ENCODE measurements around the gene PDZRN3. TPM values are rescaled to one million over a fixed set of nuclear protein-coding genes. Genes with fewer than 3 reads are reported as not detected.

PDZRN3 gene
- total RNA-seq, 2 experiments from 2014 or later = not detected

GRCh38 chr3:73626106-73626505 is 1.4 kb upstream of the PDZRN3 start:
- no peaks in the 10 kb centered on the region for H3K36me3 Mint-ChIP-seq (ENCODE audit: low read depth)
- CTCF ChIA-PET = interaction anchor here (1.6 kb wide), 1 partner anchor 11 kb away, joined by 3 read pairs; no protein-coding TSS in a partner anchor

GRCh38 chr3:73624017-73624820 is 522 bp downstream of the PDZRN3 start:
- ChIA-PET POLR2A (no interaction called here), CTCF (no interaction called here)
- TF ChIP-seq CTCF (IDR thresholded peaks at IDR 0.05) = no peak
- H3K27me3 Mint-ChIP-seq = peaks cover 14% of the 10 kb centered on the region
- ATAC-seq (no peak), DNase-seq (no peak)
- intact Hi-C loops (cut with micrococcal nuclease) = no loop called here
- H3K4me3 Mint-ChIP-seq = no peak overlapping the region
- no peaks in the 10 kb centered on the region for H3K9me3 Mint-ChIP-seq
- no peaks in the 10 kb centered on the region for H3K4me1 Mint-ChIP-seq (ENCODE audit: low read depth)
- H3K36me3 Mint-ChIP-seq (ENCODE audit: low read depth) = no peaks in the 10 kb centered on the region
- H3K27ac Mint-ChIP-seq = no peak overlapping the region

More at GRCh38 chr3:73626106-73626505, 1.4 kb upstream of the PDZRN3 start:
- Mint-ChIP-seq H3K9me3 (no peaks in the 10 kb centered on the region), H3K27ac (no peak overlapping the region), H3K4me1 (ENCODE audit: low read depth) (no peaks in the 10 kb centered on the region), H3K4me3 (no peak overlapping the region), H3K27me3 (peaks cover 14% of the 10 kb centered on the region)
- no peak for TF ChIP-seq CTCF (IDR thresholded peaks at IDR 0.05)
- intact Hi-C loops (cut with micrococcal nuclease) = no loop called here
- POLR2A ChIA-PET = no interaction called here
- DNase-seq = no peak
- ATAC-seq = no peak

GRCh38 chr3:73623346-73623745 is 1.4 kb downstream of the PDZRN3 start:
- no peak for DNase-seq
- intact Hi-C loops (cut with micrococcal nuclease) = no loop called here
- Mint-ChIP-seq H3K4me3 (no peak overlapping the region), H3K9me3 (no peaks in the 10 kb centered on the region), H3K4me1 (ENCODE audit: low read depth) (no peaks in the 10 kb centered on the region), H3K36me3 (ENCODE audit: low read depth) (no peaks in the 10 kb centered on the region), H3K27ac (no peak overlapping the region), H3K27me3 (peaks cover 14% of the 10 kb centered on the region)
- POLR2A ChIA-PET = no interaction called here
- no peak for ATAC-seq
- CTCF ChIA-PET = no interaction called here
- no peak for TF ChIP-seq CTCF (IDR thresholded peaks at IDR 0.05)

GRCh38 chr3:73622091-73622805 is 2.5 kb downstream of the PDZRN3 start:
- intact Hi-C loops (cut with micrococcal nuclease) = no loop called here
- ATAC-seq (no peak), DNase-seq (no peak)
- no peak for TF ChIP-seq CTCF (IDR thresholded peaks at IDR 0.05)
- H3K36me3 Mint-ChIP-seq (ENCODE audit: low read depth) = no peaks in the 10 kb centered on the region
- no peaks in the 10 kb centered on the region for H3K4me1 Mint-ChIP-seq (ENCODE audit: low read depth)
- POLR2A ChIA-PET = no interaction called here
- no peaks in the 10 kb centered on the region for H3K9me3 Mint-ChIP-seq
- no peak overlapping the region for H3K4me3 Mint-ChIP-seq
- CTCF ChIA-PET = interaction anchor here (1.0 kb wide), 1 partner anchor 120 kb away, joined by 3 read pairs; no protein-coding TSS in a partner anchor
- no peak overlapping the region for H3K27ac Mint-ChIP-seq
- peaks cover 14% of the 10 kb centered on the region for H3K27me3 Mint-ChIP-seq

GRCh38 chr3:73621388-73621787 is 3.4 kb downstream of the PDZRN3 start:
- DNase-seq (no peak), ATAC-seq (no peak)
- POLR2A ChIA-PET = no interaction called here
- Mint-ChIP-seq H3K27me3 (peaks cover 14% of the 10 kb centered on the region), H3K27ac (no peak overlapping the region), H3K36me3 (ENCODE audit: low read depth) (no peaks in the 10 kb centered on the region), H3K9me3 (no peaks in the 10 kb centered on the region), H3K4me1 (ENCODE audit: low read depth) (no peaks in the 10 kb centered on the region), H3K4me3 (no peak overlapping the region)
- intact Hi-C loops (cut with micrococcal nuclease) = no loop called here
- CTCF ChIA-PET = interaction anchor here (1.0 kb wide), 1 partner anchor 119 kb away, joined by 3 read pairs; no protein-coding TSS in a partner anchor
- no peak for TF ChIP-seq CTCF (IDR thresholded peaks at IDR 0.05)

Measured in activated CD8-positive, alpha-beta T cell treated with anti-CD3 and anti-CD28 coated beads for 36 hours (primary cell).